Activated naive CD4-positive, alpha-beta T cell treated with anti-CD3 and anti-CD28 coated beads, Interleukin-2, amount 10 ng/mL, durations not matched to agents 7 days and 5 days (primary cell): ENCODE results near the gene PRAC1.

Source experiments
- CTCF ChIA-PET: fragments of 350-600 bp; sonication (Branson Sonifier 250); formaldehyde crosslinking; loops from one replicate; lab custom pipeline; 2021; ENCODE audit warnings: antibody characterized with exemption; lab: Charles Lee
- DNase-seq: peaks from one replicate; pipeline ENCODE4 v3.0.0-alpha.2; 2020
- H3K27ac Mint-ChIP-seq: one replicate; pipeline ENCODE4 v1.8.0; 2021; ENCODE audit warnings: mild to moderate bottlenecking, moderate library complexity, mixed read lengths
- H3K27me3 Mint-ChIP-seq: one replicate; pipeline ENCODE4 v1.8.0; 2021; ENCODE audit warnings: mild to moderate bottlenecking, mixed read lengths
- H3K36me3 Mint-ChIP-seq: one replicate; pipeline ENCODE4 v1.8.0; 2021; ENCODE audit warnings: mixed read lengths
- H3K4me1 Mint-ChIP-seq: one replicate; pipeline ENCODE4 v1.8.0; 2021; ENCODE audit warnings: mixed read lengths
- H3K4me3 Mint-ChIP-seq: one replicate; pipeline ENCODE4 v1.8.0; 2021; ENCODE audit warnings: mild to moderate bottlenecking, moderate library complexity, mixed read lengths
- H3K9me3 Mint-ChIP-seq: one replicate; pipeline ENCODE4 v1.8.0; 2021; ENCODE audit warnings: mixed read lengths

Gene PRAC1

GRCh38 chr17:48722201-48722907 lies at the start of gene PRAC1:
Gene PRAC1 (minus strand): TSS chr17:48722518. CDS start chr17:48722392, 126 bp downstream.
- DNase-seq: no peak
- peaks cover 46% of the 10 kb centered on the region for H3K4me1 Mint-ChIP-seq
- no peaks in the 10 kb centered on the region for H3K9me3 Mint-ChIP-seq
- peaks cover 99% of the 10 kb centered on the region for H3K27me3 Mint-ChIP-seq
- CTCF ChIA-PET: interaction anchor here (1.9 to 4.5 kb wide), 6 partner anchors 10 to 157 kb away, joined by 4 to 28 read pairs (median 17); no protein-coding TSS in a partner anchor
- H3K27ac Mint-ChIP-seq: peak within 1 kb of the TSS; percentile 19
- H3K36me3 Mint-ChIP-seq: peaks cover 7% of the 10 kb centered on the region
- H3K4me3 Mint-ChIP-seq: peak within 1 kb of the TSS; percentile 21

DNA sequence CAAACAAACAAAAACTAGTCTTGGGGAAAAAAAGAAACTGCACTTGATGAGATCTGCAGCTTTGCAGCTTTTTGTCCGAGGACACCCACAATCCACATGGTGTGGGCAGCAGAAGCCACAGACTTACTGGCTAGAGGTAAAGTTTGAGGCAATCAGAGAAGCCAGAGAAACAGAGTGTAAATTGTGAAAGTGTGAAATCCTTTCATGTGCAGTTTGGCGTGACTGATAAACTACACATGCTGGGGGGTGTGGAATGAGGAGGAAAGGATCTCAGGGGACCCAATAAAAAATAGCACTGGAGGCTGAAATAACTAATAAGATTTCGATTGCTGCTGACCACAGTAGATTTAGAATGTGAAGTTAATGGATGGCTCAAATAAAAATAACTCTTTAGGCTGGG lies 48.6 kb upstream of the PRAC1 start:
- no peaks in the 10 kb centered on the region for H3K36me3 Mint-ChIP-seq
- no peaks in the 10 kb centered on the region for H3K4me1 Mint-ChIP-seq
- peaks cover 57% of the 10 kb centered on the region for H3K27me3 Mint-ChIP-seq
- H3K27ac Mint-ChIP-seq: no peak overlapping the region
- CTCF ChIA-PET: interaction anchor here (1.0 kb wide), 1 partner anchor 20 kb away, joined by 3 read pairs; no protein-coding TSS in a partner anchor
- H3K9me3 Mint-ChIP-seq: no peaks in the 10 kb centered on the region
- DNase-seq: no peak
- no peak overlapping the region for H3K4me3 Mint-ChIP-seq

GRCh38 chr17:48769009-48769675 lies 46.8 kb upstream of the PRAC1 start:
- H3K27me3 Mint-ChIP-seq: peaks cover 61% of the 10 kb centered on the region
- H3K9me3 Mint-ChIP-seq: no peaks in the 10 kb centered on the region
- DNase-seq: no peak
- H3K27ac Mint-ChIP-seq: no peak overlapping the region
- no peak overlapping the region for H3K4me3 Mint-ChIP-seq
- no peaks in the 10 kb centered on the region for H3K36me3 Mint-ChIP-seq
- CTCF ChIA-PET: interaction anchor here (1.6 to 3.2 kb wide), 2 partner anchors 91 to 110 kb away, joined by 5 to 9 read pairs; no protein-coding TSS in a partner anchor
- no peaks in the 10 kb centered on the region for H3K4me1 Mint-ChIP-seq

- no peaks in the 10 kb centered on the region for H3K4me1 Mint-ChIP-seq
- no peak for DNase-seq
- peaks cover 66% of the 10 kb centered on the region for H3K27me3 Mint-ChIP-seq
- H3K9me3 Mint-ChIP-seq: no peaks in the 10 kb centered on the region
- CTCF ChIA-PET: interaction anchor here (0.7 to 3.2 kb wide), 4 partner anchors 23 to 266 kb away, joined by 3 to 9 read pairs (median 4); no protein-coding TSS in a partner anchor
- no peaks in the 10 kb centered on the region for H3K36me3 Mint-ChIP-seq
- H3K27ac Mint-ChIP-seq: no peak overlapping the region
- H3K4me3 Mint-ChIP-seq: no peak overlapping the region
These were observed 45.0 kb upstream of the PRAC1 start for GRCh38 chr17:48767263-48767774.

DNA sequence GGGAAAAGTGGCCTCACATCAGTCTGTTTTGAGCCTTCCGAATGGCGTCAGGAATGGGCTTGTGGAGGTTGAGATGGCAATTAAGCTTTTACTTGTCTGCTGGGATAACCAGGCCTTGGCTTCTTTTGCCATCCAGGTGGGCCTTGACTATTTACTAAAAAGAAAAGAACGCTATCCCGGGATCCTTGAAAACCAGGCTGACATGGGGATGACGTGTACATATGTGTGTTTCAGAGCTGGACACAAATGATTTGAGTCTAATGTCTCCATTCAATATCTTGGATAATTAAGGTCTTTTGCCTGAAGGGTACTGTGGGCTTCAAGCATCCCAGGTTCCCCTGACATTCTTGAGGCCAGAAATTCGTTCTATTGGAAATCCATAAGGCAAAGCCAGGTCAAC lies 38.8 kb upstream of the PRAC1 start:
- Mint-ChIP-seq H3K9me3 (no peaks in the 10 kb centered on the region), H3K27me3 (peaks cover 92% of the 10 kb centered on the region), H3K4me1 (no peaks in the 10 kb centered on the region), H3K27ac (no peak overlapping the region), H3K4me3 (no peak overlapping the region), H3K36me3 (no peaks in the 10 kb centered on the region)
- CTCF ChIA-PET: no interaction called here
- DNase-seq: no peak

GRCh38 chr17:48760411-48760810 lies 38.1 kb upstream of the PRAC1 start:
- Mint-ChIP-seq H3K4me3 (no peak overlapping the region), H3K27ac (no peak overlapping the region), H3K4me1 (no peaks in the 10 kb centered on the region)

DNA sequence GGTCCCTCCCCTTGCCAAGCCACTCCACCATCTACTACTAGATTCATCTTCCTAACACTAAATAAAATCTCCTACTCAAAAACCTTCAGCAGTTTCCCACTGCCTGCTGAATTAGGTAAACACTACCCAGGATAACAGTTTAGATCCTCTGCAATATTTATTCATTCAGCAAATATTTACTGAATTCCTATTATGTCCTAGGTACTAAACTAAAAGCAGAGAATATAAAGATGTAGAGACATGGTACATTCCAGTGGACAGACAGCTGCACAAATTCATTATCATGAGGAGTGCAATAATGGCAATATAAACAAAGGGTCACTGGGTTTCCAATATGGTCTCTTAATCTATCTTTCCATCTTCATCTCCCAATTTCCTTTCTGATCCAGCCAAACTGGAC lies 37.0 kb upstream of the PRAC1 start:
- CTCF ChIA-PET: no interaction called here
- peaks cover 95% of the 10 kb centered on the region for H3K27me3 Mint-ChIP-seq
- H3K36me3 Mint-ChIP-seq: no peaks in the 10 kb centered on the region
- H3K4me3 Mint-ChIP-seq: no peak overlapping the region
- H3K4me1 Mint-ChIP-seq: no peaks in the 10 kb centered on the region
- no peak for DNase-seq
- H3K27ac Mint-ChIP-seq: no peak overlapping the region
- H3K9me3 Mint-ChIP-seq: no peaks in the 10 kb centered on the region

More at GRCh38 chr17:48760411-48760810, 38.1 kb upstream of the PRAC1 start:
- Mint-ChIP-seq H3K9me3 (no peaks in the 10 kb centered on the region), H3K27me3 (peaks cover 93% of the 10 kb centered on the region), H3K36me3 (no peaks in the 10 kb centered on the region)
- no peak for DNase-seq
- CTCF ChIA-PET: interaction anchor here (0.7 to 1.2 kb wide), 2 partner anchors 34 to 82 kb away, joined by 3 read pairs; no protein-coding TSS in a partner anchor

DNA sequence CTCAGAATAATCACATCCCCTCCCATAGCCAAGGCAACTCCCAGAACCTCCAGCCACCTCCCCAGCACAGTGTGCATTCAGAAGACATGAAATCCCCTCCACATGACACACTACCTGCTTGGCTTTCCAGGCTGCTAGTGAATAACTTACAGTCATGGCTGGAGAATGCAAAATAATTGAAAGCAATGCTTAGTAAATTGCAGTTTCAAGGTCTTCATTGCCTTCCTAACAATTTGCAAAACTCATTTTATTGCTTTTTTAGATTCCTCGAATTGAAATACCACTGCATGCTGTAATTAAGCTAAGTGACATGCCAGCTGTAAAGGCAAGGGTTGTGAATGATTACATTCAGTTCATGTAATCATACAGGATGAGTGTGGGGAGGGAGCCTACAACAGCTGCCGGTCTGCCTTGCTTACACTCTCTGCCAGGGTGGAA lies 35.2 kb upstream of the PRAC1 start:
- H3K4me1 Mint-ChIP-seq: no peaks in the 10 kb centered on the region
- CTCF ChIA-PET: no interaction called here
- no peaks in the 10 kb centered on the region for H3K9me3 Mint-ChIP-seq
- no peak overlapping the region for H3K27ac Mint-ChIP-seq
- no peak for DNase-seq
- H3K27me3 Mint-ChIP-seq: peaks cover 99% of the 10 kb centered on the region
- no peaks in the 10 kb centered on the region for H3K36me3 Mint-ChIP-seq
- no peak overlapping the region for H3K4me3 Mint-ChIP-seq

- H3K27ac Mint-ChIP-seq: no peak overlapping the region
- H3K4me3 Mint-ChIP-seq: no peak overlapping the region
- H3K4me1 Mint-ChIP-seq: no peaks in the 10 kb centered on the region
- H3K9me3 Mint-ChIP-seq: no peaks in the 10 kb centered on the region
- CTCF ChIA-PET: interaction anchor here (1.2 kb wide), 1 partner anchor 33 kb away, joined by 5 read pairs; no protein-coding TSS in a partner anchor
- DNase-seq: no peak
- peaks cover 99% of the 10 kb centered on the region for H3K27me3 Mint-ChIP-seq
- no peaks in the 10 kb centered on the region for H3K36me3 Mint-ChIP-seq
These were observed 34.5 kb upstream of the PRAC1 start for GRCh38 chr17:48756830-48757251.

GRCh38 chr17:48755356-48755755 lies 33.0 kb upstream of the PRAC1 start:
- H3K4me1 Mint-ChIP-seq: no peaks in the 10 kb centered on the region
- no peaks in the 10 kb centered on the region for H3K9me3 Mint-ChIP-seq
- H3K4me3 Mint-ChIP-seq: no peak overlapping the region
- peak overlapping the region; percentile 24 for H3K27ac Mint-ChIP-seq
- CTCF ChIA-PET: no interaction called here
- peaks cover 99% of the 10 kb centered on the region for H3K27me3 Mint-ChIP-seq
- H3K36me3 Mint-ChIP-seq: no peaks in the 10 kb centered on the region
- no peak for DNase-seq

DNA sequence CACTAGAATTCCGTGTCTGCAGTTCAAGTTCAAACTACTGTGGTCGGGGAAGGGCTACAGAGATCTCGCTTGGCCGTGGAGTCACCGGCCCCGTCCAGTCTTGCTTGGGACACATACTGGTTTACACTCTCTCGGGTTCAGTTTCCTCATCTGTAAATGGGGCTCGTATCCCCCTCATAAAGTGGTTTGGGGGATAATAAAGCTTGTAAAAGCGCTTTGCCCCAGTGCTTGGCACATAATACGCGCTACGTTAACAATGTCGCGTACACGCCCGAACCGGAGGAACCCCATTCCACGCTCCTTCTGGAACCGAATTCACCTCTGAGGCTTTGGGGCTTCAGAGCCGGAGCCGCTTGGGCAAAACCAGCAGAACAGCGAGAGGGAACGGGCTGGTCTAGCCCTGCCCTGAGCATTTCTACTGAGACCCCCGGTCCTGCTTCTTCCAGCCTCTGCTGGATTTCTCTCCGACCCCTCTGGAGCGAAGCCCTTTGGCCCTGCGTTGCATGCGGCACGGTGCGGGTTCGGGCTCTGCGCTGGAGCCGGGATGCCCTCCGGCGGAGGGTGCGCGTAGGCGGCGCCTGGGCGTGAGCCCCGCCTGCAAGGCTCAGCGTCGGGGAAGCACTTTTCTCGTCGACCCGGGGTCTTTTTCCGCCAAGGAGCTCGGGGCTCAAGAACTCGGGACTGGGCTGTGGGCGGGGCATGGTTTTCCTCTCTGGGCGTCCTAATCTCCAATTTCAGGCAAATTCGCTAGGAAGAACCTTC lies 32.4 kb upstream of the PRAC1 start:
- H3K9me3 Mint-ChIP-seq: no peaks in the 10 kb centered on the region
- peaks cover 99% of the 10 kb centered on the region for H3K27me3 Mint-ChIP-seq
- no peaks in the 10 kb centered on the region for H3K36me3 Mint-ChIP-seq
- H3K4me3 Mint-ChIP-seq: no peak overlapping the region
- peak overlapping the region; percentile 24 for H3K27ac Mint-ChIP-seq
- no peak for DNase-seq
- no peaks in the 10 kb centered on the region for H3K4me1 Mint-ChIP-seq
- CTCF ChIA-PET: no interaction called here

GRCh38 chr17:48753794-48754499 lies 31.6 kb upstream of the PRAC1 start:
- Mint-ChIP-seq H3K9me3 (no peaks in the 10 kb centered on the region), H3K4me3 (no peak overlapping the region), H3K27me3 (peaks cover 99% of the 10 kb centered on the region), H3K27ac (no peak overlapping the region), H3K4me1 (peaks cover 3% of the 10 kb centered on the region), H3K36me3 (peaks cover 1% of the 10 kb centered on the region)
- no peak for DNase-seq
- CTCF ChIA-PET: interaction anchor here (0.6 kb wide), 2 partner anchors 62 to 81 kb away, joined by 3 read pairs; no protein-coding TSS in a partner anchor
